GM19193 (cell line): ENCODE data around the gene CD38.

Experiments used
- POLR2A ChIP-seq: IDR thresholded peaks from 4 replicates; pipeline ENCODE4 v1.6.1; 2011; ENCODE audit not compliant: insufficient read depth, insufficient read length; ENCODE audit errors: extremely low read depth

The CD38 gene

GRCh38 chr4:15870079-15870478 lies 92.0 kb downstream of the CD38 start:
- no peak for TF ChIP-seq POLR2A

DNA sequence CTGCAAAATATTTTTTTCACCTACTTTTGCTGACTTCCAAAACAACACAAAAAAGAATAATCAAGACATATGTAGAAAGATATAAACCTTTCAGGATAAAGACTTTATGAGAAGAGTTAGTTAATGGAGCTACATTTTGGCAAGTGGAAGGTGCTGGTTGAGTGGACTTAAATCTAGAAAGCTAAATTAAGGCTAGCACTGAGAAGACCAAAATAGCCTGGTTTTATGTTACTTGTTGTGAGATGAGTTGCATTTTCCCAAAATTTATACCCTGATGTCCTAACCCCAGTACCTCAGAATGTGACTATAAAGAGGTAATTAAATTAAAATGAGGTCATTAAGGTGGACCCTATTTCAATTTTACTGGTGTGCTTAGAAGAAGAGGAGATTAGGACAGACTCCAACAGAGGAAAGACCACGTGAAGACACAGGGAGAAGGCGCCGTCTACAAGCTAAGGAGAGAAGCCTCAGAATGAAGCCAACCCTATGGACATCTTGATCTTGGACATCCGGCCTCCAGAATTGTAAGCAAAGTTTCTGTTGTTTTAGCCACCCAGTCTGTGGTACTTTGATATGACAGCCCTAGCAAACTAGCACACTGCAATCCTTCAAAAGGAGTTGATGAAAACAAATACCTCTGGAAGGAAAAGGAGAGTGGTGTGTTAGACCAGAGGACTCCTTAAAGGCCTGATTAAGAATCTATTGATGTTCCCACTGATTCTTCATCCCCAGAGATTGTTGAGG lies 93.0 kb downstream of the CD38 start:
- TF ChIP-seq POLR2A: no peak

DNA sequence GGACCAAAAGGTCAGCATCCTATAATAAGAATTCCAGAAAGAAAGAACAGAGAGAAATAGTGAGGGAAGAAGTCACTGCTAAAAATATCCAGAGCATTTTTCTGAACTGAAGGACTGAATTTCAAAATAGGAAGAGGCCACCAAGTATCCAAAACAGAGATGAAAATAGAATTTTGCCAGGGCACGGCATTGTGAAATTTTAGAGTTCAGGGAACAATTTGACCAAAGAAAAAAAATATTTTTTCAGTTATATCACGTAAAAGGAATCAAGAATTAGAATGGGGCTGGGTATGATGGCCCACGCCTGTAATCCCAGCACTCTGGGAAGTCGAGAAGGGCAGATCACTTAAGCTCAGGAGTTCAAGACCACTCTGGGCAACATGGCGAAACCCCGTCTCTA lies 95.0 kb downstream of the CD38 start:
- TF ChIP-seq POLR2A: no peak

DNA sequence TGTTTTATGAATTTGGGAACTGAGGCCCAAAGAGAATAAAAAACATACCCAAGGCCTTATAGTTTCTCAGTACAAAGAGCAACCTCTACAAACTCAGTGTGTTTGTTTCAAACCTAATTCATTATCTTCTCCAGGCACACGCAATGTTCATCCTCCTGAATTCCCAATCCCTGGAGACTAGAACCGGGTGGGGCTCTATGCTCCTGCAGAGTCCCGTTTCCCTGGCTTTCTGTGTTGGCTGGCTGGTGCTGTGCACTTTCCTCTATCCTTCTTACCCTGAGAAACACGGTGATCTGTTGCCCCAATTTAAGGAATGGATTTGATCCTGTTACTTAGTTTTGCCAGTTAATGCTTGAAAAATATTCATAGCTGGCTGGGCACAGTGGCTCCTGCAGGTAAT lies 96.5 kb downstream of the CD38 start:
- no peak for TF ChIP-seq POLR2A

GRCh38 chr4:15875663-15876460 lies 97.7 kb downstream of the CD38 start:
- no peak for TF ChIP-seq POLR2A

- TF ChIP-seq POLR2A: no peak
These were observed 99.9 kb downstream of the CD38 start for GRCh38 chr4:15878011-15878410.

DNA sequence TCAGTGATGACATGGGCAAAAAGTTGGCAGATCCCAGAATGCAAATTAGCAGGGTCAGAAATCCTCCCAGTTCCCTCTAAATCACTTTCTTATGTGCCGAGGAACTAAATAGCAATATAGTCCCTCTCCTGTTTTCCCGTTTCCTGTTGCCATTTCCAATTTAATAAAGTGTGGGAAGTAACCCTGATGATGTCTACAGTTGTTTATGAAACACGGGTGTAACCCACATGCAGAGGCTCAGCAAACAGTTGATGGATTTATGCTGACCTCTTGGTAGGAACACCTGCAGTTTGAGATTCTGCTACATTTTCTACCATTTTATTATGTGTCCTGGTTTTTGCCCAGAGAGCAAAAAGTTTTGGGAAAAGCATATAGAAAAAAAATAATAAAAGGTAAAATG lies 103.7 kb downstream of the CD38 start:
- TF ChIP-seq POLR2A: no peak

DNA sequence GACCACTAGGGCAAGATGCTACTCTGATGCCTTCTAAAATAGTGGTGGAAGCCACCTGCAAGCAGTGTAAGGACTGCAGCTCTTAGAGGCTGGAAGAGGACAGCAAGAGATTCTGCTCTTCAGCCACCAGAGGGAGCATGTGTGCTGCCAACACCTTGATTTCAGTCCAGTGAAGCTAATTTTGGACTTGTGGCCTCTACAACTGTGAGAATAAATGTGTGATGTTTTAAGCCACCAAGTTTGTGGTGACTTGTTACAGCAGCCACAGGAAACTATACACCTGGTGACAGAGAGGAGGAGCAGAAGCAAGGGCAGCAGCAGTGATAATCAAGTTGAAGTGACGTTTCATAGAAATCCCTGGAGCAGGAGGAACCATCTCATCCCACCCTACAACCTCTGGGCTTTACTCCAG lies 104.6 kb downstream of the CD38 start:
- TF ChIP-seq POLR2A: no peak

DNA sequence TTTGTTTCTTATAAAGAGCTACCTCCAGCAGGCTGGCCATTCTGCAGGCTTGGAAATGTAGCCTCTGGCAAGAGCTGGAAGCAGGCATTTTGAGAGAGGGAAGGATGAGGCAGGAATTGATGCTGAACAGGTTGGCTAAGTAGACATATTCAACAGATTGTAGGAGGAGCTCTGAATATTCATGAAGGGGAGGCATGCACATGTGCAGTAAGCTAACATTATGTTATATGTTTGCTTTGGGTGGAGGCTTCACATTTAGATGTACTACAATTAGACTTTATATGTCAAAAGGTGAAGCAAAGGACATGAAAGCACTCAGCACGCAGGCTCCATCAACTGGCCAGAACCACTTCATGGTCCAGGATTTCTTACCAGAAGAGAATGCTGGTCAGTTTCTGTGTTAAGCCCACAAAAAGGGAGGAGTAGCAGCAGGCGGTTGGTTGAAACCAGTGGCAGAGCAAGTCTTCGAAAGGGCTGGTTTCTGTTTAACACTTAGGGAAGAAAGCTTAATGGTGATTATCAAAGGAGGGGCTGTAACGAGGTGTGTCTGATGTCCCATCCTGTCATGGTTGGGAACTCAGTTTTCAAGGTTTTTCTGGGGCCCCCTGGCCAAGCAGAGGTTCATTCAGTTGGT lies 105.6 kb downstream of the CD38 start:
- no peak for TF ChIP-seq POLR2A

GRCh38 chr4:15884666-15885065 lies 106.5 kb downstream of the CD38 start:
- TF ChIP-seq POLR2A: no peak

GRCh38 chr4:15885422-15885821 lies 107.3 kb downstream of the CD38 start:
- no peak for TF ChIP-seq POLR2A

DNA sequence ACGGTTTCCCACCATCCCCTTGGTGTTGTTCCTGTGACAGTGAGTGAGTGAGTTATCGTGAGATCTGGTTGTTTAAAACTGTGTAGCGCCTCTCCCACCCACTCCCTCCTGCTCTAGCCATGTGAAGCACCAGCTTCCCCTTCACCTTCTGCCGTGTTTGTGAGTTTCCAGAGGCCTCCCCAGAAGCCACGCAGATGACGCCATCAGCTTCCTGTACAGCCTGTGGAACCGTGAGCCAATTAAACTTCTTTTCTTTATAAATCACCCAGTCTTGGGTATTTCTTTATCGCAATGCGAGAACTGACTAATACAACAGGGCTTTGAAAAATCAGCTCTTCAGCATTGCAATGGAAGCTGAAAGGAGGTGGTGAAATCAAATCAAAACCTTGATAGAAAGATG lies 110.4 kb downstream of the CD38 start:
- no peak for TF ChIP-seq POLR2A

DNA sequence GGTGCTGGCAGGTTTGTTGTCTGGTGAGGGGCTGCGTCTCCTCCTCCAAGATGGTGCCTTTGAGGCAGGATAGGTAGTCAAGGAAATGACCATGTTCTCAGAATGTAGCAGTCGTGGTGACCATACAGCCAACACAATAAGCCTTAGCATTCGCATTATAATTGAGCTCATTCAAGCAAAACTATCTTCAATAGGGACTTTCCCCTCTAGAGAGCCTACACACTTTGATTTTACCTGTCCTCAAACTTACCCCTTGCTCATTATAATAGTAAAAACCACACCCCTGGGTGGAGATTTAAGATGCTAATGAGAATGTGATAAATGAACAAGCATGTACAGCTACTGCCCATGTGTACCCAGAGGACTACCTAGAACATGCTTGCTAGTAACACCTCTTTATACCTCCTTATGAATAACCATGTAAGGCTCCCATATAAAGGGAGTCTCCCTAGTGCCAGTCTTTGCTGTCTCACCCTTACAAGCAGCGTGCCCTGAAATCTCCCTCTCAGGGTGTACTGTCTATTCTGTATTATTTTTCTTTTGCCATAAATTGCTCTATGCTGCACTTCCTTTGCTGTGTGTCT lies 112.2 kb downstream of the CD38 start:
- no peak for TF ChIP-seq POLR2A

GRCh38 chr4:15891312-15891711 lies 113.2 kb downstream of the CD38 start:
- no peak for TF ChIP-seq POLR2A

GRCh38 chr4:15893962-15894361 lies 115.8 kb downstream of the CD38 start:
- TF ChIP-seq POLR2A: no peak

GRCh38 chr4:15894393-15894792 lies 116.3 kb downstream of the CD38 start:
- TF ChIP-seq POLR2A: no peak
